H9 (cell line): ENCODE results near the gene SERPINA5. TPM values are rescaled to one million over a fixed set of nuclear protein-coding genes. Genes with fewer than 3 reads are reported as not detected.

Experiments
- DNase-seq: peaks from one replicate; pipeline ENCODE4 v3.0.0-alpha.2; 2017
- H2AFZ ChIP-seq: one replicate; pipeline ENCODE4 v1.6.1; 2013; ENCODE audit warnings: mild to moderate bottlenecking, low read length, control low read depth, moderate library complexity
- H2AK5ac ChIP-seq: 2 replicates; pipeline ENCODE4 v1.6.1; 2013; ENCODE audit warnings: low read length, control low read depth, mixed read lengths; ENCODE audit not compliant: insufficient read length
- H2BK120ac ChIP-seq: one replicate; pipeline ENCODE4 v1.6.1; 2013; ENCODE audit warnings: low read depth, mild to moderate bottlenecking, low read length, control low read depth, inconsistent platforms; ENCODE audit not compliant: poor library complexity, severe bottlenecking
- H2BK12ac ChIP-seq: 2 replicates; pipeline ENCODE4 v1.6.1; 2013; ENCODE audit warnings: low read length, control low read depth, mixed read lengths, low read depth; ENCODE audit not compliant: insufficient read length
- H2BK15ac ChIP-seq: 2 replicates; pipeline ENCODE4 v1.6.1; 2013; ENCODE audit warnings: low read depth, low read length, control low read depth
- H2BK20ac ChIP-seq: one replicate; pipeline ENCODE4 v1.6.1; 2013; ENCODE audit warnings: low read depth, mild to moderate bottlenecking, low read length, control low read depth, inconsistent platforms; ENCODE audit not compliant: poor library complexity, severe bottlenecking
- H2BK5ac ChIP-seq: 2 replicates; pipeline ENCODE4 v1.6.1; 2013; ENCODE audit warnings: low read length, control low read depth, mixed read lengths; ENCODE audit not compliant: insufficient read length
- H3K14ac ChIP-seq: 2 replicates; pipeline ENCODE4 v1.6.1; 2013; ENCODE audit warnings: low read length, control low read depth; ENCODE audit not compliant: insufficient read depth
- H3K18ac ChIP-seq: 2 replicates; pipeline ENCODE4 v1.6.1; 2013; ENCODE audit warnings: low read depth, mild to moderate bottlenecking, mixed read lengths, low read length, control low read depth; ENCODE audit not compliant: insufficient read length
- H3K23ac ChIP-seq: 2 replicates; pipeline ENCODE4 v1.6.1; 2013; ENCODE audit warnings: low read length, control low read depth, mixed read lengths, low read depth; ENCODE audit not compliant: insufficient read length
- H3K23me2 ChIP-seq: 2 replicates; pipeline ENCODE4 v1.6.1; 2013; ENCODE audit warnings: low read depth, mild to moderate bottlenecking, mixed read lengths, low read length, control low read depth; ENCODE audit not compliant: insufficient read length, poor library complexity, severe bottlenecking
- H3K27ac ChIP-seq: 2 replicates; pipeline ENCODE4 v1.5.1; 2013; ENCODE audit warnings: low read length, control low read depth, mixed read lengths, low read depth; ENCODE audit not compliant: insufficient read length
- H3K27me3 ChIP-seq: 2 replicates; pipeline ENCODE4 v1.6.1; 2013; ENCODE audit warnings: low read length, control low read depth, inconsistent platforms; ENCODE audit not compliant: insufficient read depth
- H3K4ac ChIP-seq: 2 replicates; pipeline ENCODE4 v1.6.1; 2013; ENCODE audit warnings: low read depth, mild to moderate bottlenecking, control low read depth, inconsistent platforms, low read length, moderate library complexity
- H3K4me1 ChIP-seq: 2 replicates; pipeline ENCODE4 v1.6.1; 2013; ENCODE audit warnings: low read length, control low read depth, inconsistent platforms; ENCODE audit not compliant: insufficient read depth
- H3K4me2 ChIP-seq: 2 replicates; pipeline ENCODE4 v1.6.1; 2013; ENCODE audit warnings: low read length, control low read depth, mixed read lengths; ENCODE audit not compliant: insufficient read length, insufficient read depth
- H3K56ac ChIP-seq: 2 replicates; pipeline ENCODE4 v1.6.1; 2013; ENCODE audit warnings: low read depth, mild to moderate bottlenecking, mixed read lengths, low read length, control low read depth; ENCODE audit not compliant: insufficient read length
- H3K79me1 ChIP-seq: 2 replicates; pipeline ENCODE4 v1.6.1; 2013; ENCODE audit warnings: low read depth, mild to moderate bottlenecking, moderate library complexity, low read length, control low read depth, inconsistent platforms; ENCODE audit not compliant: insufficient read depth, poor library complexity, severe bottlenecking
- H3K79me2 ChIP-seq: 2 replicates; pipeline ENCODE4 v1.6.1; 2013; ENCODE audit warnings: low read length, control low read depth, inconsistent platforms; ENCODE audit not compliant: insufficient read depth
- H3K9ac ChIP-seq: 2 replicates; pipeline ENCODE4 v1.6.1; 2013; ENCODE audit warnings: low read length, control low read depth, mixed read lengths; ENCODE audit not compliant: insufficient read length; ENCODE audit errors: extremely low read depth
- H3K9me3 ChIP-seq: one replicate; pipeline ENCODE4 v1.6.1; 2013; ENCODE audit warnings: low read depth, low read length, inconsistent platforms; ENCODE audit not compliant: control insufficient read depth
- H3T11ph ChIP-seq: one replicate; pipeline ENCODE4 v1.6.1; 2013; ENCODE audit warnings: mild to moderate bottlenecking, low read length, control low read depth, inconsistent platforms
- H4K20me1 ChIP-seq: one replicate; pipeline ENCODE4 v1.6.1; 2013; ENCODE audit not compliant: control insufficient read depth, insufficient read length, insufficient read depth
- H4K5ac ChIP-seq: 2 replicates; pipeline ENCODE4 v1.6.1; 2013; ENCODE audit warnings: low read depth, mild to moderate bottlenecking, mixed read lengths, low read length, control low read depth; ENCODE audit not compliant: insufficient read length
- H4K8ac ChIP-seq: replicated peaks from 2 replicates; pipeline ENCODE4 v1.6.1; 2013; ENCODE audit warnings: low read length, control low read depth, mixed read lengths, low read depth; ENCODE audit not compliant: insufficient read length
- H4K91ac ChIP-seq: 2 replicates; pipeline ENCODE4 v1.6.1; 2013; ENCODE audit warnings: low read depth, mild to moderate bottlenecking, moderate library complexity, mixed read lengths, low read length, control low read depth; ENCODE audit not compliant: insufficient read length
- H3K27ac Mint-ChIP-seq, 3 experiments: 2 replicates in 2 of 3; 3 replicates in 1 of 3; pipeline ENCODE4 v1.8.0; 2020 to 2021; ENCODE audit warnings: mixed read lengths in 3 of 3, mild to moderate bottlenecking in 1 of 3, moderate library complexity in 1 of 3
- H3K27me3 Mint-ChIP-seq: 2 replicates; pipeline ENCODE4 v1.8.0; 2021; ENCODE audit warnings: low read depth, mild to moderate bottlenecking, moderate library complexity, mixed read lengths
- H3K36me3 Mint-ChIP-seq, 3 experiments: 2 replicates in 2 of 3; 3 replicates in 1 of 3; pipeline ENCODE4 v1.8.0; 2020 to 2021; ENCODE audit warnings: low read depth in 3 of 3, mixed read lengths in 3 of 3; ENCODE audit not compliant: insufficient read depth in 1 of 3
- H3K4me1 Mint-ChIP-seq, 2 experiments: 2 replicates each; pipeline ENCODE4 v1.8.0; 2020; ENCODE audit warnings: mixed read lengths in 2 of 2
- H3K4me3 Mint-ChIP-seq, 2 experiments: 2 replicates in 1 of 2; 3 replicates in 1 of 2; pipeline ENCODE4 v1.8.0; 2020 to 2021; ENCODE audit warnings: mild to moderate bottlenecking in 2 of 2, mixed read lengths in 2 of 2, moderate library complexity in 1 of 2
- H3K9me3 Mint-ChIP-seq, 2 experiments: 2 replicates in 1 of 2; 3 replicates in 1 of 2; pipeline ENCODE4 v1.8.0; 2020; ENCODE audit warnings: mild to moderate bottlenecking in 2 of 2, mixed read lengths in 2 of 2, moderate library complexity in 1 of 2
- CTCF ChIP-seq: fragments of 200-600 bp; sonication (generic); conservative IDR thresholded peaks from 3 replicates; pipeline ENCODE4 v1.8.0; 2021; ENCODE audit warnings: antibody characterized with exemption, mild to moderate bottlenecking
- WGBS: extraction: QIAGEN DNeasy Blood & Tissue Kit; methylation state at CpG from one replicate; pipeline ENCODE4 v1.1.7; 2013; ENCODE audit warnings: missing lambda C conversion rate, low lambda C conversion rate, mixed read lengths; ENCODE audit not compliant: insufficient read length; ENCODE audit errors: extremely low coverage; 5-methylcytosine and 5-hydroxymethylcytosine counted together
- total RNA-seq: library from RNA; stranded (reverse); gene quantifications from 2 replicates; pipeline ENCODE4 v1.2.1, GENCODE V29; 2021

The SERPINA5 gene
- total RNA-seq, 1 experiment from 2014 or later: 1.1 TPM

DNA sequence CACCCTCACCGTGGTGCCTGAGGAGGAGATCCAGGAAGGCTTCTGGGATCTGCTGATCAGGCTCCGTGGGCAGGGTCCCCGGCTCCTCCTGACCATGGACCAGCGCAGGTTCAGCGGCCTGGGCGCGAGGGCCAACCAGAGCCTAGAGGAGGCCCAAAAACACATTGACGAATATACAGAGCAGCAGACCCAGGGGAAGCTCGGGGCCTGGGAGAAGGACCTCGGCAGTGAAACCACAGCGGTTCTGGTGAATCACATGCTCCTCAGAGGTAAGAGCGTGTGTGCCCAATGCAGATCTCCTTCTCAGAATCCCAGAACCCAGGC lies 60.4 kb downstream of the SERPINA5 start:
- H2AK5ac ChIP-seq: no peak overlapping the region
- no peak overlapping the region for H3K9ac ChIP-seq
- H3T11ph ChIP-seq: no peak overlapping the region
- no peak overlapping the region for H3K27ac ChIP-seq
- H2BK15ac ChIP-seq: no peak overlapping the region
- no peak overlapping the region for H4K91ac ChIP-seq
- no peak overlapping the region for H2BK12ac ChIP-seq
- no peak overlapping the region for H3K27ac Mint-ChIP-seq
- DNase-seq: no peak
- no peak overlapping the region for H3K14ac ChIP-seq
- H3K4me2 ChIP-seq: no peak overlapping the region
- no peaks in the 10 kb centered on the region for H3K36me3 Mint-ChIP-seq
- no peak overlapping the region for H4K8ac ChIP-seq
- no peak overlapping the region for H3K4me3 Mint-ChIP-seq
- H2BK120ac ChIP-seq: no peak overlapping the region
- no peak overlapping the region for H3K23ac ChIP-seq
- no peaks in the 10 kb centered on the region; a peak in 1 of 5 replicates for H3K9me3 Mint-ChIP-seq
- H3K79me2 ChIP-seq: no peaks in the 10 kb centered on the region
- WGBS: no CpG with 5 or more reads among the region's 12 CpGs
- no peak overlapping the region for H4K5ac ChIP-seq
- H3K9me3 ChIP-seq: no peaks in the 10 kb centered on the region
- H3K27me3 ChIP-seq: no peaks in the 10 kb centered on the region
- H3K4ac ChIP-seq: no peak overlapping the region
- H3K18ac ChIP-seq: no peak overlapping the region
- no peak overlapping the region for H2AFZ ChIP-seq
- H3K23me2 ChIP-seq: no peaks in the 10 kb centered on the region
- H3K4me1 Mint-ChIP-seq: peaks cover 3 to 8% of the 10 kb centered on the region in 2 experiments; a peak in 3 of 4 replicates
- no peaks in the 10 kb centered on the region for H4K20me1 ChIP-seq
- no peak overlapping the region for H2BK20ac ChIP-seq
- no peaks in the 10 kb centered on the region for H3K79me1 ChIP-seq
- peaks cover 4% of the 10 kb centered on the region for H3K27me3 Mint-ChIP-seq
- no peak overlapping the region for H3K56ac ChIP-seq
- TF ChIP-seq CTCF: no peak
- H2BK5ac ChIP-seq: no peak overlapping the region
- H3K4me1 ChIP-seq: no peaks in the 10 kb centered on the region

Other genes with a start within 250 kb of the SERPINA5 start
- gene SERPINA2, start 214.7 kb upstream of the SERPINA5 start, total RNA-seq: not detected in 2 replicates
- not detected in 2 replicates for gene SERPINA1, start 192.8 kb upstream of the SERPINA5 start, total RNA-seq
- gene SERPINA11, start 128.6 kb upstream of the SERPINA5 start, total RNA-seq: not detected in 2 replicates
- not detected in 2 replicates for gene SERPINA9, start 105.2 kb upstream of the SERPINA5 start, total RNA-seq
- gene SERPINA12, start 72.0 kb upstream of the SERPINA5 start, total RNA-seq: not detected in 2 replicates
- not detected in 2 replicates for gene SERPINA4, start 20.0 kb upstream of the SERPINA5 start, total RNA-seq
- not detected in 2 replicates for gene SERPINA3, start 31.0 kb downstream of the SERPINA5 start, total RNA-seq
- gene GSC, start 188.7 kb downstream of the SERPINA5 start, total RNA-seq: 0.22 TPM in 1 of 2 replicates, not detected in the other